HG02678 (cell line): ENCODE results near the gene TSR3.

ENCODE experiments used
- ATAC-seq: cut with Tn5 transposase; IDR thresholded peaks from one replicate; pipeline ENCODE4 v1.9.1; 2021; ENCODE audit warnings: mild to moderate bottlenecking, moderate library complexity; ENCODE audit not compliant: unreplicated experiment

The TSR3 gene

DNA sequence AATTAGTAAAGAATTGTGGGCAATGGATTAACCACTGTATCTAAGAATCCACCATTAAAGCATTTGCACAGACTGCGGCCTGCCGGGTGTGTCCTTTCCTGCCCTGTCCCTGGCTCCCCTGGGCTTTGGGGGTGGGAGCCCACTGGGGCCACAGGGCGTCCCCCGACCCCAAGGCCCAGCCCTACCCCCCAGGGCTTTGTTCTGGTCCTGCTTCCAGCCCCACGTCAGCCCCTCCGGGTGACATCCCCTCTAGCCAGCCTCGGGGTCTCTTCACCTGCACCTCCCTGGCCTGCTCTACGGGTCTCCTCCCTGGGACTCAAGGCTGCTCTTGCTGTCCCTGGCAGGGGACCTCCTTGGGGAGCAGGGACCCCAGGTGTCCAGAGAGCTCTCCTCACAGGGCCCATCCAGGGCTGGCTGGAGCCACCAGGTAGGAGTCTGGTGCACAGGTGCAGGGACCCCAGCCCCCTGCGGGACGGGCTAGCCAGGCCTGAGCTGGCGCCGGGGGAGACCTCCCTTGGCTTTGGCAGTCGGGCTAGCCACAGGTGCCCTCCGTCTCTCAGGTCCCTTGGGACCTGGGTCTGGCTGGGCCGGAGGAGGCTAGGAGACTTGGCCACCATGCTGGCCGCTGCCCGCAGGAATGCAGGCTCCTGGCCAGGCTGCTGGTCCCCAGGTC, 24.6 kb downstream of the TSR3 start:
- no peak for ATAC-seq

DNA sequence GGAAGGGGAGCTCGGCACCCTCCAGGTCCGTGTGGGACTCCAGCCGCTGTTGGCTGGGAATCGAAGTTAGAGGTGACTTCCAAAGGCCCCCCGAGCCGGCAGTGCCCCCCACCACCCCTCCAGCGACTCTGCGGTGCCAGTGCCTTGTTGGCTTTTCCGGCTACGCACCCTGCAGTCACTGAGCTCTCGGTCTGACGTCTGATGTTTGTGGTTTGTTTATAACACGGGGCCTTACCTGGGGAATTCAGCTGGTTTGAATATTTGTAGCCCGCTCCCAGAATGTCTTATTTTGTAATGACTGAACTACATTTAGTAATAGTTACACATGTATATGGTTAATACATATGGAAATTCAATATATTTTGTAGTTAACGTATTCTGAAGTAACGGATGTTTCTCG, 25.3 kb downstream of the TSR3 start:
- ATAC-seq, result no peak

DNA sequence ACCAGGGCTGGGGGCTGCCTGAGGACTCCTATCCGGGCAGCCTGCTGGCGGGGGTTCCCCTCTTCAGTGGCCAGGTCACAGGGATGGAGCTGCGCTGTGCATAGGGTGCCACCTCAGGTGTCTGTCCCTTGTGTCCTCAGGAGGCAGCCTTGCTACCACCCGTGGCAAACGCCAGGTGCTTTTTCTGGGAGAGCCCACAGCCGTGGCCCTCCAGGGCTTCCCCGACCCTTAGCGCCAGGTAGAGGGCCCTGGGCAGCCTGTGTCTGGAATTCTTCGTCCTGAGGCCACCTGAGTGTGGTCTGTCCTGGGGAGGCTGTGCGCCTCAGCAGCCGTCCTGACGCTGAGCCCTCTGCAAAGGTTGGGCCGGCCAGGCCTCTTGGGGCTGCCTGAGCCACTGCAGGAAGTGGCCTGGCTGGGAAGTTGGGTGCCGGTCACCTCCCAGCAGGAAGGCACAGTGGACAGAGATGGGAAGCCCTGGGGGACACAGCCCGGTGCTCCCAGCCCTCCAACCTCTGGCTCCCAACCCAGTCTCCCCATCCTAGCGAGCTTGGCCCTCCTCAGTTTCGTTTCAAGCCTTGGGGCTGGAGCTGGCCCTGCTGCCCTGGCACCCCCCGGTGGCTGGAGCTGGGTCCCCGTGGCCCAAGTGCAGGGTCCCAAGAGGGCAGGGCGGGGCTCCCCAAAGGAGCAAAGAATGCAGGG, 25.9 kb downstream of the TSR3 start:
- ATAC-seq, result no peak

GRCh38 chr16:1325261-1325660, 26.4 kb downstream of the TSR3 start:
- ATAC-seq, result no peak

DNA sequence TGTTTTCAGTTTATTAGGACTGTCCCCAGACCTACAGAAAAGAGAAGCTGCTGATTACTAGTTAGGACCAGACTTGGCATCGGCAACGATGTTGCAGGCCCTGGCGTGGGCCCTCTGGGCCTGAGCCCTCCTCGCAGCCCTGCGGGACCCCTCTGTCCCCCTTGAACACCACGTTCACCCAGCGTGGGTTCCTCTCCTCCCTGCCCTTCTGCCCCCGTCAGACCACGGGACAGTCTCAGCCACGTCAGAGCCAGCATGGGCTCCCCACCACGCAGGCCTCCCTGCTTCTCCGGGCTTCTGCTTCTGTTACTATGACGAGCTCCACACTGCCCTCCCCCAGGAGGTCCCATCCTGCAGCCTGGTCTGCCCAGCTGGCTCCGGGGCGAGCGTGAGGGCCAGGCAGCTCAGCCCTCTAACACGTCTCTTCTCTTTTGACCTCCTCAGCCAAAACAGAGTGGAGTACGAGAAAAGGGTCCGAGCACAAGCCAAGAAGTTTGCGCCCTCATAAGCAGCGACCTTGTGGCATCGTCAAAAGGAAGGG, 27.3 kb downstream of the TSR3 start:
- ATAC-seq, result no peak

DNA sequence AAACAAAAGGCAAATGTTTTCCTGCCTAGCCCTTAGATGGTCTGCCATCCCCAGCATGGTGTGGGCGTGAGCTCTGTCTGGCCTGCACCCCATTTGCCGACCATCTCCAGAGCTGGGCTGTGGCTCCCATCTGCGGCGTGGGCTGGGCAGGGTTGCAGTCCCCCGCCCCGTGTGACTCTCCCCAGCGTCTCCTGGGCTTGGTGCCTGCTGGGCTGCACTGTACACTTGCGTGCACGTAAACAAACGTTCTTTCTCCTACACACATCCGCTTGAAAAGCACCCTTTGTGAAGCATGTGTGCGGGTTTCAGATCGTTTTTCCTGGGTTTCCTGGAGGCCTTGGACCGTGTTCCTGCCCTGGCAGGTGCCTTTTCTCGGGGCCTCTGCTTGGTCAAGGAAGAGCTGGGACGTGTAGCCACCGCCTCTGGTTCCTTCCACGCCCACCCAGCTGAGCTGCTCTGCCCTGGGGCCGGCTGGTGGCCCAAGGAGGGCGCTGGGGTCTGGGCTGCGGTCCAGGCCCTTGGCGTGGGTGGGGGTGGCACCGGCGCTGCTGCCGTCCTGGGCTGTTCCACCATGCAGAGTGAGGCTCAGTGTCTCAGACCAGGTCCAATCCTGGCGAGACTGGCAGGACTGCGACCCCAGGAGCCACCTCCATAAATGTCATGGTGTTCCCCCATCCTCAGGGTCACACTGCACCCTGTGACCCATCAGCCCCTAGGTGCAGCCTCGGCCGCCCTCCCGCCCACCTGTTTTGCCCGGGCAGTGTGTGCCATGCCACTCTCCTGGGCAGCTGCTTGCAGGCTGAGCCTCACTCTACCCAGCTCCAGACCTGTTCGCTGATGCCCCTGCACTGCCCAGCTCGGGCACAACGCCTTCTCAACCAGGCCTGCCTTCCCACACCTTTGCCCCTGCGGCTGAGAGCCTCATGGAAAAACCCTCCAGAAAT, 28.1 kb downstream of the TSR3 start:
- ATAC-seq, result no peak

GRCh38 chr16:1322407-1322806, 29.3 kb downstream of the TSR3 start:
- ATAC-seq, result no peak

GRCh38 chr16:1320658-1321240, 30.9 kb downstream of the TSR3 start:
- ATAC-seq, result no peak

GRCh38 chr16:1320097-1320496, 31.6 kb downstream of the TSR3 start:
- ATAC-seq, result no peak

- ATAC-seq, result no peak
These were observed 32.6 kb downstream of the TSR3 start for GRCh38 chr16:1319041-1319440.

- ATAC-seq, result no peak
These were observed 33.5 kb downstream of the TSR3 start for GRCh38 chr16:1318268-1318545.

- no peak for ATAC-seq
These were observed 34.0 kb downstream of the TSR3 start for GRCh38 chr16:1317479-1318267.

DNA sequence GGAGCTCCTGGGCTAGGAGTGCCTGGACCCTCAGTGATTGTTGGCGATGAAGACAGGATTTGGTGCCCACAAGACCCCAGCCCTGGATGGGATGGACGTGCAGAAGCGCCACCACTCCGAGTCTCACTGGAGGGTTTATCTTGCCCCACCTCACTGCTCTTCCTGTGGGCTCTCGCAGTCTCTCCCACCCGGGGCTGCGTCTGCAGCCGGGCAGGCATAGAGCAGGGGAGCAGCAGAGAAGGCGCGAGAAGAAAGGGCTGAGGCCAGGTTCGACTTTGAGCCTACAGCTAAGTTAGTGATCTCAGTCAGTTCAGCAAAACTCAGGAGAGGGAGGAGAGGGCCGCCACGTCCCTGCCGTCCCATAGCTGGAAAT, 35.7 kb downstream of the TSR3 start:
- no peak for ATAC-seq

GRCh38 chr16:1315081-1316032, 36.3 kb downstream of the TSR3 start:
- no peak for ATAC-seq

DNA sequence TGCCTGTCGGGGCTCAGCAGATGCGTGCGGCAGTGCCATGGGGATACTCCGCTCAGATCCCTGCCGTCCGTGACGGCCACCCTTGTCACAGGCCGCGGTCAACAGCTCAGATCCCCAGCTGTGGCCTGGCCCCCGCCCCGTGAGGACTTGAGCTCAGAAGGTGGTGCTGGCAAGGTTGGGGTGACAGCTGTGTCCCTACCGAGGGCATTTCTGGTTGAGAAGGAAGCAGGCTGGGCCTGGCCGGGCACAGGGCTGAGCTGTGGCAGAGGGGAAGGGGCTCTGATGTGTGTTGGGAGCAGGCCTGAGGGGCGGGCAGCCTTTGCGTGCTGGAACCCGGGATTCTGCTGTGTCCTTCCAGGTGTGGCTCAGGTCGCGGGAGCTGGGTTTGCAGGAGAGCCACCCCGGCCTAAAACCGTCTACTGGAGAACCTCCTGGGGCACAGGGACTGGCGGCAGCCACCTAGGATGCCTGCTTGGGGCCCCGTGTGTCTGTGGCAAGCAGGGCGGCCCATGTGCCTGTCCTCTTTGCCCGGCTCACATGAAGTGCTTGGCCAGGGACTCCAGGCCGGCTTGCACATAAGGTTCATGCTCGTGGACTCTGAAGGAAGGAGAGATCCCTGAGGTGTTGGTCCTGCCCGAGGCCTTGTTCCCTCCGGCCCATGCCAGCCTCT, 37.1 kb downstream of the TSR3 start:
- no peak for ATAC-seq

DNA sequence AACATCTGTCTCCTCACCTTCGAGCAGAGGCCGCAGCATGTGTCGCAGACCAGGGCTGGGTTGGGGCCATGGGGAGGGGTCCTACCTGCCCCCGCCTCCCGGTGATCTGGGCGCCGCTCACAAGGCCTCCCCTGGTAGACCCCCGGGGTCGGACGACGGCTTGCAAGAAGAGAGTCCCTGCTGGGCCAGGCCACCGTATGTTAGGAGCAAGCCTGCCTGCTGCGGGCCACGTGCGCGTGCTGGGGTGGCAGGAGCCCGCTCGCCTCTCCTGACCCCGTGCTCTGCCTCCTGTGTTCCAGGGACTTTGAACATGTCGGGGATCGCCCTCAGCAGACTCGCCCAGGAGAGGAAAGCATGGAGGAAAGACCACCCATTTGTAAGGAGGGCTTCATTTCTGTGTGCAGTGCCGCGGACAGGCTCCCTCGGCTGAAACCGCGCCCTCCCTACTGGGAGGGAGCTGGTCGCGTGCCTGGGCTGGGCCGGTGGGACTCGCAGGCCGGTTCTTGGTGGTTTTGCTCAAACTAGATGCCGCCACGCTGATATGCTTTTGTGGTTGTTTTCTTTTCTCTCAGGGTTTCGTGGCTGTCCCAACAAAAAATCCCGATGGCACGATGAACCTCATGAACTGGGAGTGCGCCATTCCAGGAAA, 37.8 kb downstream of the TSR3 start:
- no peak for ATAC-seq

- ATAC-seq, result no peak
These were observed 38.8 kb downstream of the TSR3 start for GRCh38 chr16:1312903-1313302.

GRCh38 chr16:1312467-1312816, 39.2 kb downstream of the TSR3 start:
- no peak for ATAC-seq
